GOT3 (cell line): Measurements from ENCODE around the gene USP2.

ENCODE experiments used
- DNase-seq: peaks from one replicate; lab custom pipeline; 2025; ENCODE audit warnings: mixed read lengths; lab: John Stamatoyannopoulos, UW

Gene USP2

GRCh38 chr11:119376197-119376847, 5.2 kb downstream of the USP2 start:
- DNase-seq = no peak

GRCh38 chr11:119375337-119376196, 5.9 kb downstream of the USP2 start:
- peak; percentile 2 for DNase-seq

- DNase-seq = no peak
Observed at GRCh38 chr11:119374632-119375336, 6.7 kb downstream of the USP2 start.

GRCh38 chr11:119373921-119374631, 7.4 kb downstream of the USP2 start:
- peak; percentile 4 for DNase-seq

- DNase-seq = no peak
Observed at GRCh38 chr11:119373059-119373920, 8.2 kb downstream of the USP2 start.

- DNase-seq = no peak
Observed at GRCh38 chr11:119372260-119373058, 9.0 kb downstream of the USP2 start.

- no peak for DNase-seq
Observed at GRCh38 chr11:119371778-119372182, 9.7 kb downstream of the USP2 start.

- no peak for DNase-seq
Observed at GRCh38 chr11:119371067-119371601, 10.4 kb downstream of the USP2 start.

GRCh38 chr11:119370486-119371046, 10.9 kb downstream of the USP2 start:
- no peak for DNase-seq

GRCh38 chr11:119369132-119369925, 12.2 kb downstream of the USP2 start:
- DNase-seq = no peak

GRCh38 chr11:119368121-119369034, 13.1 kb downstream of the USP2 start:
- no peak for DNase-seq

- DNase-seq = no peak
Observed at GRCh38 chr11:119367661-119368120, 13.8 kb downstream of the USP2 start.

- no peak for DNase-seq
Observed at GRCh38 chr11:119366690-119367620, 14.5 kb downstream of the USP2 start.

GRCh38 chr11:119365071-119365591, 16.4 kb downstream of the USP2 start:
- DNase-seq = no peak

GRCh38 chr11:119363851-119364590, 17.5 kb downstream of the USP2 start:
- no peak for DNase-seq
